GM12801 (cell line): Measurements from ENCODE around the gene THUMPD1.

Source experiments
- CTCF ChIP-seq: IDR thresholded peaks from one replicate; pipeline ENCODE4 v1.5.1; 2011; ENCODE audit warnings: control low read depth; ENCODE audit not compliant: insufficient read length; ENCODE audit errors: extremely low read depth

THUMPD1 gene

GRCh38 chr16:20768818-20769217, 27.2 kb upstream of the THUMPD1 start:
- TF ChIP-seq CTCF, result no peak

GRCh38 chr16:20768121-20768520, 26.5 kb upstream of the THUMPD1 start:
- TF ChIP-seq CTCF, result no peak

GRCh38 chr16:20767577-20767976, 26.0 kb upstream of the THUMPD1 start:
- no peak for TF ChIP-seq CTCF

GRCh38 chr16:20766294-20766693, 24.7 kb upstream of the THUMPD1 start:
- no peak for TF ChIP-seq CTCF

GRCh38 chr16:20765732-20766131, 24.1 kb upstream of the THUMPD1 start:
- TF ChIP-seq CTCF, result no peak

- TF ChIP-seq CTCF, result no peak
Measured at GRCh38 chr16:20763461-20764232, 22.0 kb upstream of the THUMPD1 start, which contains the start of gene ACSM3. TSS of gene ACSM3 (plus strand) at chr16:20764014. CDS start at chr16:20770035, 6,021 bp downstream.

- TF ChIP-seq CTCF, result no peak
Measured at GRCh38 chr16:20762404-20763123, 20.9 kb upstream of the THUMPD1 start.
